Measurements from ENCODE around the gene TMEM94. TPM values are rescaled to one million over a fixed set of nuclear protein-coding genes. Genes with fewer than 3 reads are reported as not detected.

TMEM94 gene
- total and polyA plus RNA-seq, 2 of the 13 experiments (the other 11 are each of a cell fraction or from before 2014, with no cell fraction given): 32.6 to 134 TPM

DNA sequence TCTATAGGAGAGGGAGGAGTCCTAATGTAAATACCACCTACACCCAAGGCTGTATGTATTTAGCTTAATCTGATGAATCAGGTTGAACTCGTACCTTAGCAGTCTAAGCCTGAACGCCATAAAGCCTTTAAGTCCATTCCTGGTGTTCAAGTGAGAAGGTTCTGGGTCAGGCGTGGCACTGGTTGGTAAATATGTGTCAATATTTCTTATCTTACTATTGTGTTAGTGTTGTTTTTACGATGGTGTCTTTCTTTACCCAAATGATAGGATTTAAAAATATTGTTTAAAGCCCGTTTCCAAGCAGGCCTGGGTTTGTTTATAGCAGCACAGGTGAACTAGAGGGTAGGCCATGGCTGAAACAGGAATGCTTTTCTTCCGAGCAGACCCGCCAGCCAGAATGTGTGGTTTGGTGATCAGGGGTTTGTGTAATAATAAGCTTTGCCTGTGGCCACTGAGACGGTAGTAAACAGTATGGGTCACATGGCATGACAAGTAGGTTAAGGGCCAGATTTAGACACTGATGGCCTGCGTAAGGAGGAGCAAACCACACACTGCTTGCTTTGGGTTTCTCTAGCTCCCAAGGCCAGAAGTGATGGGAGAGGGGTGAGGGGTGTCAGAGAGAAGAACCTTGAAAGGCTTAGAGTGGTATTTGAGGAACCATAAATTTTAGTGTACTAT is 3.3 kb downstream of the TMEM94 start (continued):
- TF ChIP-seq, protein P1, sequence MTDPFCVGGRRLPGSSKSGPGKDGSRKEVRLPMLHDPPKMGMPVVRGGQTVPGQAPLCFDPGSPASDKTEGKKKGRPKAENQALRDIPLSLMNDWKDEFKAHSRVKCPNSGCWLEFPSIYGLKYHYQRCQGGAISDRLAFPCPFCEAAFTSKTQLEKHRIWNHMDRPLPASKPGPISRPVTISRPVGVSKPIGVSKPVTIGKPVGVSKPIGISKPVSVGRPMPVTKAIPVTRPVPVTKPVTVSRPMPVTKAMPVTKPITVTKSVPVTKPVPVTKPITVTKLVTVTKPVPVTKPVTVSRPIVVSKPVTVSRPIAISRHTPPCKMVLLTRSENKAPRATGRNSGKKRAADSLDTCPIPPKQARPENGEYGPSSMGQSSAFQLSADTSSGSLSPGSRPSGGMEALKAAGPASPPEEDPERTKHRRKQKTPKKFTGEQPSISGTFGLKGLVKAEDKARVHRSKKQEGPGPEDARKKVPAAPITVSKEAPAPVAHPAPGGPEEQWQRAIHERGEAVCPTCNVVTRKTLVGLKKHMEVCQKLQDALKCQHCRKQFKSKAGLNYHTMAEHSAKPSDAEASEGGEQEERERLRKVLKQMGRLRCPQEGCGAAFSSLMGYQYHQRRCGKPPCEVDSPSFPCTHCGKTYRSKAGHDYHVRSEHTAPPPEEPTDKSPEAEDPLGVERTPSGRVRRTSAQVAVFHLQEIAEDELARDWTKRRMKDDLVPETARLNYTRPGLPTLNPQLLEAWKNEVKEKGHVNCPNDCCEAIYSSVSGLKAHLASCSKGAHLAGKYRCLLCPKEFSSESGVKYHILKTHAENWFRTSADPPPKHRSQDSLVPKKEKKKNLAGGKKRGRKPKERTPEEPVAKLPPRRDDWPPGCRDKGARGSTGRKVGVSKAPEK (CRISPR knock-in tag; IDR thresholded peaks at IDR 0.05; ENCODE audit: borderline replicate concordance): no peak
- TF ChIP-seq MLLT10 (CRISPR knock-in tag; IDR thresholded peaks at IDR 0.05) (no peak), ZNF781 (CRISPR knock-in tag; IDR thresholded peaks at IDR 0.05; ENCODE audit: borderline replicate concordance, not compliant biosample characterization) (peak; percentile 1), ZNF180 (CRISPR knock-in tag; IDR thresholded peaks at IDR 0.05; ENCODE audit: borderline replicate concordance, low read depth) (no peak), ZNF530 (CRISPR knock-in tag; IDR thresholded peaks at IDR 0.05; ENCODE audit: low read depth) (no peak), ZNF367 (CRISPR knock-in tag; IDR thresholded peaks at IDR 0.05; ENCODE audit: borderline replicate concordance) (no peak), MTA3 (CRISPR knock-in tag; IDR thresholded peaks at IDR 0.05) (no peak), ASH2L (IDR thresholded peaks at IDR 0.05; ENCODE audit: insufficient read length, low read depth, low read length) (peak; percentile 74), PAX8 (CRISPR knock-in tag; IDR thresholded peaks at IDR 0.05; ENCODE audit: borderline replicate concordance) (no peak), SMYD3 (CRISPR knock-in tag; IDR thresholded peaks at IDR 0.05) (no peak; the same call in 1 of the 2 replicates), THAP11 (CRISPR knock-in tag; IDR thresholded peaks at IDR 0.05) (peak; percentile 24; the same call in 1 of the 2 replicates), RFXAP (CRISPR knock-in tag; IDR thresholded peaks at IDR 0.05; ENCODE audit: borderline replicate concordance) (no peak), NKX3-1 (CRISPR knock-in tag; IDR thresholded peaks at IDR 0.05) (no peak), ZNF10 (CRISPR knock-in tag; IDR thresholded peaks at IDR 0.05; ENCODE audit: borderline replicate concordance, low read depth) (no peak), RFX1 (IDR thresholded peaks at IDR 0.05) (no peak; the same call in 1 of the 2 replicates), ZBTB7B (CRISPR knock-in tag; IDR thresholded peaks at IDR 0.05) (0 out of 2 replicates have a peak, but pooled peaks have one; percentile 37), KMT2A (CRISPR knock-in tag; IDR thresholded peaks at IDR 0.05) (no peak)
- TF ChIP-seq, protein P2, sequence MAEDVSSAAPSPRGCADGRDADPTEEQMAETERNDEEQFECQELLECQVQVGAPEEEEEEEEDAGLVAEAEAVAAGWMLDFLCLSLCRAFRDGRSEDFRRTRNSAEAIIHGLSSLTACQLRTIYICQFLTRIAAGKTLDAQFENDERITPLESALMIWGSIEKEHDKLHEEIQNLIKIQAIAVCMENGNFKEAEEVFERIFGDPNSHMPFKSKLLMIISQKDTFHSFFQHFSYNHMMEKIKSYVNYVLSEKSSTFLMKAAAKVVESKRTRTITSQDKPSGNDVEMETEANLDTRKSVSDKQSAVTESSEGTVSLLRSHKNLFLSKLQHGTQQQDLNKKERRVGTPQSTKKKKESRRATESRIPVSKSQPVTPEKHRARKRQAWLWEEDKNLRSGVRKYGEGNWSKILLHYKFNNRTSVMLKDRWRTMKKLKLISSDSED (CRISPR knock-in tag; IDR thresholded peaks at IDR 0.05): no peak
- TF ChIP-seq, protein P3, sequence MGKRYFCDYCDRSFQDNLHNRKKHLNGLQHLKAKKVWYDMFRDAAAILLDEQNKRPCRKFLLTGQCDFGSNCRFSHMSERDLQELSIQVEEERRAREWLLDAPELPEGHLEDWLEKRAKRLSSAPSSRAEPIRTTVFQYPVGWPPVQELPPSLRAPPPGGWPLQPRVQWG (CRISPR knock-in tag; IDR thresholded peaks at IDR 0.05; ENCODE audit: borderline replicate concordance, low read depth): no peak
- TF ChIP-seq, protein P4, sequence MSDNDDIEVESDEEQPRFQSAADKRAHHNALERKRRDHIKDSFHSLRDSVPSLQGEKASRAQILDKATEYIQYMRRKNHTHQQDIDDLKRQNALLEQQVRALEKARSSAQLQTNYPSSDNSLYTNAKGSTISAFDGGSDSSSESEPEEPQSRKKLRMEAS (IDR thresholded peaks at IDR 0.05): peak; percentile 88
- TF ChIP-seq, protein P5, sequence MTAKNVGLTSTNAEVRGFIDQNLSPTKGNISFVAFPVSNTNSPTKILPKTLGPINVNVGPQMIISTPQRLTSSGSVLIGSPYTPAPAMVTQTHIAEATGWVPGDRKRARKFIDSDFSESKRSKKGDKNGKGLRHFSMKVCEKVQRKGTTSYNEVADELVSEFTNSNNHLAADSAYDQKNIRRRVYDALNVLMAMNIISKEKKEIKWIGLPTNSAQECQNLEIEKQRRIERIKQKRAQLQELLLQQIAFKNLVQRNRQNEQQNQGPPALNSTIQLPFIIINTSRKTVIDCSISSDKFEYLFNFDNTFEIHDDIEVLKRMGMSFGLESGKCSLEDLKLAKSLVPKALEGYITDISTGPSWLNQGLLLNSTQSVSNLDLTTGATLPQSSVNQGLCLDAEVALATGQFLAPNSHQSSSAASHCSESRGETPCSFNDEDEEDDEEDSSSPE (CRISPR knock-in tag; IDR thresholded peaks at IDR 0.05): peak; percentile 20; the same call in 1 of the 2 replicates
- TF ChIP-seq, protein P6, sequence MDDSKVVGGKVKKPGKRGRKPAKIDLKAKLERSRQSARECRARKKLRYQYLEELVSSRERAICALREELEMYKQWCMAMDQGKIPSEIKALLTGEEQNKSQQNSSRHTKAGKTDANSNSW (CRISPR knock-in tag; IDR thresholded peaks at IDR 0.05; ENCODE audit: borderline replicate concordance): no peak

Measured in HepG2 (cell line).